SK-N-MC (cell line): ENCODE data around the gene STK4.

Source experiments
- DNase-seq: peaks from one replicate; pipeline ENCODE4 v3.0.0-alpha.2; 2011; ENCODE audit warnings: low read depth, low spot score
- H3K27ac ChIP-seq: fragments of 200-600 bp; sonication (generic); 2 replicates; pipeline ENCODE4 v1.5.1; 2016; ENCODE audit warnings: mixed run types
- H3K36me3 ChIP-seq: fragments of 200-600 bp; sonication (generic); 2 replicates; pipeline ENCODE4 v1.6.1; 2017; ENCODE audit warnings: antibody characterized with exemption, low read length, mixed read lengths; ENCODE audit not compliant: insufficient read depth
- H3K4me3 ChIP-seq: fragments of 200-600 bp; sonication (generic); 2 replicates; pipeline ENCODE4 v1.5.1; 2016
- H3K9ac ChIP-seq: fragments of 200-600 bp; sonication (generic); 2 replicates; pipeline ENCODE4 v1.8.0; 2017; ENCODE audit warnings: mixed run types, mixed read lengths; ENCODE audit not compliant: insufficient read length
- H3K9me3 ChIP-seq: fragments of 200-600 bp; sonication (generic); 2 replicates; pipeline ENCODE4 v1.6.1; 2017; ENCODE audit warnings: low read depth, mild to moderate bottlenecking, antibody characterized with exemption, low read length, moderate library complexity, mixed read lengths
- EZH2 ChIP-seq: fragments of 200-600 bp; sonication (generic); IDR thresholded peaks from one replicate; pipeline ENCODE4 v1.6.1; 2017; ENCODE audit warnings: antibody characterized with exemption
- FOXP2 ChIP-seq: optimal IDR thresholded peaks from 2 replicates; pipeline ENCODE3; 2011; ENCODE audit warnings: mild to moderate bottlenecking, moderate library complexity; ENCODE audit not compliant: insufficient read depth; ENCODE audit errors: extremely low read length, control extremely low read depth
- POLR2AphosphoS5 ChIP-seq: IDR thresholded peaks from 2 replicates; pipeline ENCODE4 v1.6.1; 2012; ENCODE audit warnings: mild to moderate bottlenecking, low read depth, low read length, borderline replicate concordance

Gene STK4

GRCh38 chr20:45044601-45045000, 78.3 kb downstream of the STK4 start:
- H3K9me3 ChIP-seq, result no peaks in the 10 kb centered on the region
- H3K36me3 ChIP-seq, result no peaks in the 10 kb centered on the region
- H3K9ac ChIP-seq, result no peak overlapping the region
- H3K4me3 ChIP-seq, result no peak overlapping the region
- no peak for DNase-seq
- TF ChIP-seq EZH2, result no peak
- TF ChIP-seq POLR2AphosphoS5, result no peak
- TF ChIP-seq FOXP2, result no peak
- H3K27ac ChIP-seq, result no peak overlapping the region

GRCh38 chr20:45047581-45048119, 81.3 kb downstream of the STK4 start:
- no peak overlapping the region for H3K27ac ChIP-seq

GRCh38 chr20:45049438-45049837, 83.1 kb downstream of the STK4 start:
- no peak overlapping the region for H3K27ac ChIP-seq
- no peaks in the 10 kb centered on the region for H3K9me3 ChIP-seq
- H3K9ac ChIP-seq, result no peak overlapping the region
- no peak for DNase-seq
- TF ChIP-seq POLR2AphosphoS5 (no peak), FOXP2 (no peak), EZH2 (no peak)
- no peak overlapping the region for H3K4me3 ChIP-seq
- H3K36me3 ChIP-seq, result no peaks in the 10 kb centered on the region

More at GRCh38 chr20:45047581-45048119, 81.3 kb downstream of the STK4 start:
- no peak for TF ChIP-seq EZH2
- Histone ChIP-seq H3K9ac (no peak overlapping the region), H3K4me3 (no peak overlapping the region), H3K36me3 (no peaks in the 10 kb centered on the region), H3K9me3 (no peaks in the 10 kb centered on the region)
- no peak for DNase-seq

- Histone ChIP-seq H3K9me3 (no peaks in the 10 kb centered on the region), H3K4me3 (no peak overlapping the region), H3K27ac (no peak overlapping the region), H3K36me3 (no peaks in the 10 kb centered on the region), H3K9ac (no peak overlapping the region)
- TF ChIP-seq EZH2 (no peak), FOXP2 (no peak), POLR2AphosphoS5 (no peak)
- no peak for DNase-seq
Measured at GRCh38 chr20:45049904-45050471, 83.7 kb downstream of the STK4 start.

GRCh38 chr20:45051204-45052060, 85.1 kb downstream of the STK4 start:
- H3K9me3 ChIP-seq, result no peaks in the 10 kb centered on the region
- no peak for DNase-seq
- no peaks in the 10 kb centered on the region for H3K36me3 ChIP-seq
- H3K27ac ChIP-seq, result no peak overlapping the region
- no peak overlapping the region for H3K9ac ChIP-seq
- no peak overlapping the region for H3K4me3 ChIP-seq
- TF ChIP-seq POLR2AphosphoS5 (no peak), FOXP2 (no peak), EZH2 (no peak)

GRCh38 chr20:45052698-45053429, 86.6 kb downstream of the STK4 start:
- Histone ChIP-seq H3K9me3 (no peaks in the 10 kb centered on the region), H3K27ac (peak overlapping the region; percentile 44; the same call in 1 of the 2 replicates), H3K36me3 (peaks cover 7% of the 10 kb centered on the region), H3K4me3 (no peak overlapping the region; the same call in 1 of the 2 replicates), H3K9ac (no peak overlapping the region)
- no peak for TF ChIP-seq POLR2AphosphoS5
- DNase-seq, result no peak

- H3K27ac ChIP-seq, result peak overlapping the region; percentile 44; the same call in 1 of the 2 replicates
- no peaks in the 10 kb centered on the region for H3K9me3 ChIP-seq
- no peak overlapping the region for H3K9ac ChIP-seq
- TF ChIP-seq POLR2AphosphoS5 (no peak), EZH2 (no peak), FOXP2 (no peak)
- peaks cover 7% of the 10 kb centered on the region for H3K36me3 ChIP-seq
- DNase-seq, result no peak
- no peak overlapping the region; the same call in 1 of the 2 replicates for H3K4me3 ChIP-seq
Measured at GRCh38 chr20:45053430-45054351, 87.4 kb downstream of the STK4 start.
